HG03457 (cell line): ENCODE results near the gene TCAIM.
"Not testable (repeated sequence)": the region's sequence is repeated elsewhere in the genome, so short reads cannot be mapped to it uniquely, and the experiment has no call there.

Experiments
- ATAC-seq: cut with Tn5 transposase; IDR thresholded peaks from one replicate; pipeline ENCODE4 v1.9.1; 2021; ENCODE audit warnings: moderate number of reproducible peaks; ENCODE audit not compliant: unreplicated experiment

Gene TCAIM

DNA sequence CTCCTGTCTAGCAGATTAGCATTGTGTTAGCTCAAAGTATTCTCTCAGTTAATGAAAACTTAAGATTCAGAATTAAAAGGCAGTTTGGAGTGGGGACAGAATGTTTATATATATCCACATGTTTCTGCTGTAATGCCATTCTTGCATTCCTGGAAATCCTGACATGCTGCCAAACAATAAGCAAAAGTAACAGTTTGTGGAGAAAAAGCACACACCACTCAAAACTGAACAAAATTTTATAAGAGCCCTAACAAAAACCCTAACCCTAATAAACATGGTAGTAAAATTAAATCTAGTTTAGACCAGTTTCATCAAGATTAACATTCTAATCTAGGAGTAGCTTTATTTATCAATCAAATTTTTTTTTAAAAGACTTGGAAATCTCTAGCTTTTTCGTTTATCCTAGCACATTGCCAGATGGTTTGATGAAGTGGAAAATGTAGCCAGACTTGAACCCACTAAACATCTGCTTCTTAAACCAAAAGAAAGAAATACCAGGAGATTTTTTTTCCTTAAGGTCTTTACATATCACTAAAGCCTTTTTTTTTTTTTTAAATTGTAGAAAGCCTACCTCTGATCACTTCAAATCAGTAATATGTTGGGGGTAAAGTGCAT is 3.7 kb downstream of the TCAIM start:
- ATAC-seq, result no peak

DNA sequence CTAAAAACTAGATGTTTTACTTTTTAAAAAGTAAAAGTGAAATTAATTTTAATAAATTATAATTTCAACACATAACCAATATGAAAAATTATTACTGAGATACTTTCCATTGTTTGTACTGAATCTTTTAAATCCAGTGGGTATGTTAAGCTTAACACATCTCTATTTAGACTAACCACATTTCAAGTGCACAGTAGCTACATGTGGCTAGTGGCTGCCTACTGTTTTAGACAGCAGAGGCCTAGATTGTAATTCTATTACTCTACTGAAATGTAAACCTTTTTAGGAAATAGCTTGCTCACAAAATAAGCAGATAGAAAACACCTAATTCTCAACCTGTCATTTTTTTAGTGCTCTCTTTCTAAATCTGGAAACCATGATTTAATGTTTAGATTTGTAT is 4.9 kb downstream of the TCAIM start:
- no peak for ATAC-seq

DNA sequence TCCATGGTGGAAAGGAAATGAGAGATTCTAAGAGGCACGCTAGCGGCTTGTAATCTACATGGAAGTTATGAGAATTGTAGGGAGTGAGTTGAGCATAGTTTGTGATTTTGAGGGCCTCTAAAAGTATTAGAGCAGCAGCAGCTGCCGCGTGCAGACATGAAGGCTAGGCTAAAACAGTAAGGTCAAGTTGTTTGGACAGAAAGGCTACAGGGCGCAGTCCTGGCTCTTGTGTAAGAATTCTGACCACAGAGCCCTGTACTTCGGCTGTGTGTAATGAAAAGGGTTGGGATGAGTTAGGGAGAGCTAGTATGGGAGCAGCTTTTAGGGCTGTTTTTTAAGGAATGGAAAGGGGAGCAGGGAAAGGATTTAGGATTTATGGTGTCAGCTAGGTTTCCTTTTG is 8.0 kb downstream of the TCAIM start:
- not testable (repeated sequence) for ATAC-seq

DNA sequence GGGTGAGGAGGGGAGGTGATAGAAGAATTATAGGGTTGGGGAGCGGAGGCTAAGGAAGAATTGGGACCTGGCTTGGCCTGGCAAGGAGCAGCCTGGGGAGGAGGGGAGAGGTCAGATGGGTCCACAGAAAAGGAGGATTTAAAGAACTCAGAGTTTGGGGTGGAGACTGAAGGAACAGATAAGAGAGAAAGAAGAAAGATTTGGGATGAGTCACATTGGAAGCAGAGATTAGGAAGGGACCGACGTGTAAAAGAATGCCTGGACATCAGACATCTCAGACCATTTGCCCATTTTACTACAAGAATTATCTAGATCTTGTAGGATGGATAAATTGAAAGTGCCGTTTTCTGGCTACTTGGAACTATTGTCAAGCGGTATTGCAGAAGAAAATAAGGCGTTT is 10.4 kb downstream of the TCAIM start:
- no peak for ATAC-seq

DNA sequence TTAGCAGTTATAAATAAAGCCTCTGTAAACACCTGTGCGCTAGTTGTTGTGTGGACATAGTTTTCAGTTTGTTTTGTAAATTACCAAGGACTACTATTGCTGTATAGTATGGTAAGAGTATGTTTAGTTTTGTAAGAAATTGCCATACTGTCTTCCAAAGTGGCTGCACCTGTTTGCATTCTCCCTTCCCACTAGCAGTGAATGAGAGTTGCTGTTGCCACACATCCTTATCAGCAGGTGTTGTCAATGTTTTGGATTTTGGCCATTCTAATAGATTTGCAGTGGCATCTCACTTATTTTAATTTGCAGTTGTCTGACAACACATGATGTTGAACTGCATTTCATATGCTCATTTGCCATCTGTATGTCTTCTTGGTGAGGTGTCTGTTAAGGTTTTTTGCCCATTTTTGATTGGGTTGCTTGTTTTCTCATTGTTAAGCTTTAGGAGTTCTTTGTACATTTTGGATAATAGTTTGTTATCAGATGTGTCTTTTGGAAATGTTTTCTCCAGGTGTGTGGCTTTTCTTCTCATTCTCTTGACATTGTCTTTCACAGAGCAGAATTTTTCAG is 14.9 kb downstream of the TCAIM start:
- no peak for ATAC-seq

DNA sequence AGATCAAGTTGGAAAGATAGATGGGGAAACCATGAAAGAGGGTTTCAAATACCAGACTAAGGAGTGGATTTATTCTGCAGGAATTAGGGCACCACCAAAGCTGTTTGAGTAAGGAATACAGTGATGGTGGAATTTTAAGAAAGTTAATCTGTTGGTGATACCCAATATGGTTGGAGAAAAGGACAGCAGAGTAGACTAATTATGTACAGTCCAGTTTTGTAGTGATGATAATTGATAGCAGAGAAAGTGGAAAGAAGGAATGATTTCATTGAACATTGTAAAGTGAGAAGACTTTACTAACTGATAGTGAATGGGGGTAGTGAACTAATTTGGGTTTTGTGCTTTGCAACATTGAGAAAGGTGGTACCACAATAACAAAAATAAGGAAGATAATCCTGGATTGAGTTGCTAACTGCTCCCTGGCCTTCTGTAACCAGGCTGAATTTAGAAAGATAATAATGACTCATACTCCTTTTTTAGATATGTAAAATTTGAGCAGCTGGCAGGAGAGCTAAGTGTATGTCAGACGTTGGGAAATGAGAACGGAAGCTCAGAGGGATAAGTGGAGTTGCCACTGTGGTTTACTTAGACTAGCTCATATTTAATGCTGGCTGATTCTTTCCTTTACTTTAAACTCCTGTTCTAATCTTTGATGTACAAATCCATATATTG is 16.9 kb downstream of the TCAIM start:
- ATAC-seq, result no peak

DNA sequence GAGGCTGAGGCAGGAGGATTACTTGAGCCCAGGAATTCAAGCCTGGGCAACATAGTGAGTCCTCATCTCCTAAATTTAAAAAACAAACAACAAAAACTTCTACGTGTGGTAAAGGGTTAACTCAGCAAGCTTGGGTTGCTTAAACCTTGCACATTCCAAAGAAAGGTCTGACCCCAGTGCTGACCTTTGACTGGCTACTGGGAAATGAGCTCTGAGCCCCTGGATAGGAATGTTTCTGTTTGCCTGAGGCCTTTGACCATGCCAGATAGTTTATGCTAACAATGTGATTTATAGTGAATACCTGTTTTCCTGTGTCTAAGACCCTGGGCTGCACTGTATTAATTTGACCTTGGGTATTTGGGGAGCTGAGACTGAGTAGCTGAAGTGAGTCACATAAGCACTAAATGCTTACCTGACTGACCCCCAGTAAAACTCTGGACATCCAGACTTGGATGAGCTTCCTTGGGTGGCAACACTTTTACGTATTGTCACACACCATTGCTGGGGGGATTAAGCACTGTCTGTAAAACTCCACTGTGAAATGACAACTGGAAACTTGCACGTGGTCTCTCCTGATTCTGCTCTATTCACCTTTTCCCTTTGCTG is 20.7 kb downstream of the TCAIM start:
- ATAC-seq, result no peak

DNA sequence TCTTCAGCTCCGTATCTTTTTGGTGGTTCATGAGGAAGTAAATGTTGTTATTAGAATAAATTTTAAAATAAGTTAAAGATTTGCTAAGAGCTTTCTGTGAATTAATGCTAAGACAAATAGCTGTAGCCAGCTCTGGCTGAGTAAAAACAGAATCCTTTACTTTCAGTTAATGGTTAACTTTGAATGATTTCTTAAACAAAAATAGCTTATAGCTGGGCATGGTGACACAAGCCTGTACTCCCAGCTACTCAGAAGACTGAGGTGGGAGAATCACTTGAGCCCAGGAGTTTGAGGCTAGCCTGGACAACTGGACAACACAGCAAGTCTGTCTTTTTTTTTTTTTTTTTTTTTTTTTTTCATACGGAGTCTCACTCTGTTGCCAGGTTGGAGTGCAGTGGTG is 25.0 kb downstream of the TCAIM start:
- ATAC-seq, result no peak

DNA sequence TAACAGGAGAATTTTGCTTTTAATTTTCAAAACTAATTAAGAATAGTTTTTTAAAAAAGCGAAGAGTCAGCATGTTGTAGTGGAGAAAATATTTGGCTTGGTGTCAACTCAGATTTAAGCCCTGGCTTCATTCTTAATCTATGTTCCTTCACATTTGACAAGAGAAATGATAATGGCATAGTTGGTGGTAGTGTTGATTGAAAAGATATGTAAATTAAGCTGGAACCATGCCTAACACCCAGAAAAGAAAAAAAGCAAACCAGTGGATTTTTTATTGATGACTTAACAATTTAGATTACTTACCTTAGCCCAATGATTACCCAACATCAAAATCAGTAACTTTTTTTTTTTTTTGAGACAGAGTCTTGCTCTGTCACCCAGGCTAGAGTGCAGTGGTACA is 27.4 kb downstream of the TCAIM start:
- ATAC-seq, result no peak

DNA sequence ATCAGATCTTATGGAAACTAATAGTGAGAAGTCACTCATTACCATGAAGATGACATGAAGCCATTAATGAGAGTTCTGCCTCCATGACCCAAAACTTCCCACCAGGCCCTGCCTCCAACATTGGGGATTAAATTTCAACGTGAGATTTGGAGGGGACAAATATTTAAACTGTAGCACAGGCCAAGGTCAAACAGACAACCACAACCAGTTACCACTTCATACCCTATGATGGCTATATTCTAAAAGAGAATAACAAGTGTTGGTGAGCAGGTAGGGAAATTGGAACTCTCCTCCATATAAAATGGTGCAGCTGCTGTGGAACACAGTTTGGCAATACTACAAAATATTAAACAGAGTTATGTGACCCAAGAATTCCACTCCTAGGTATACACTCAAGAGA is 36.9 kb downstream of the TCAIM start:
- no peak for ATAC-seq

DNA sequence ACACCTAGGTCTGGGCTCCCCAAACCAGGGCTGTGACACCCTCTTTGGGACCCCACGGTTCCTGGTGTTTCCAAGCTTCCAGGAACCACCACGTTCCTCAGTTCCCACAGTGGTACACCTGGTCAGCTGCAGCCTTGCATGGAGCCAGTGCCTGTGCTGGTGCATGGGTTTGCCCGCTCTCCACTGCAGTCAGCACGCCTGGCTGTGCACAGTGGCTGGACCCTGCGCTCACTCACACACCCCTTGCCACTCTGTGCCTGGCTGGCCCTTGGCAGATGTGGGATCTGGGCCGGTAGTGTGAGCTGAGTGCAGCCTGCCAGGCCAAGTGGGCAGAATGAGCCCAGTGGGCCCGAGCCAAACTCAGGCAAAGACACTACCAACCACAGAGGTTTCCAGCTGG is 48.8 kb downstream of the TCAIM start:
- no peak for ATAC-seq

DNA sequence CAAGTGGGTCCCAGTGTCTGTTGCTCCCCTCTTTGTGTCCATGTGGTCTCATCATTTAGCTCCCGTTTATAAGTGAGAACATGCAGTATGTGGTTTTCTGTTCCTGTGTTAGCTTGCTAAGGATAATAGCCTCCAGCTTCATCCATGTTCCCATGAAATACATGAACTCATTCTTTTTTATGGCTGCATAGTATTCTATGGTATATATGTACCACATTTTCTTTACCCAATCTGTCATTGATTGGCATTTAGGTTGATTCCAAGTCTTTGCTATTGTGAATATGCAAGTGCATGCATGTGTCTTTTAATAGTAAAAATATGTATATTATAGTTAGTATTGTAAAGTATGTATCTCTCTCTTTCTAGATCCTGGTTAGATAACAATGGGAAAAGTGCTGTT is 53.9 kb downstream of the TCAIM start:
- no peak for ATAC-seq

DNA sequence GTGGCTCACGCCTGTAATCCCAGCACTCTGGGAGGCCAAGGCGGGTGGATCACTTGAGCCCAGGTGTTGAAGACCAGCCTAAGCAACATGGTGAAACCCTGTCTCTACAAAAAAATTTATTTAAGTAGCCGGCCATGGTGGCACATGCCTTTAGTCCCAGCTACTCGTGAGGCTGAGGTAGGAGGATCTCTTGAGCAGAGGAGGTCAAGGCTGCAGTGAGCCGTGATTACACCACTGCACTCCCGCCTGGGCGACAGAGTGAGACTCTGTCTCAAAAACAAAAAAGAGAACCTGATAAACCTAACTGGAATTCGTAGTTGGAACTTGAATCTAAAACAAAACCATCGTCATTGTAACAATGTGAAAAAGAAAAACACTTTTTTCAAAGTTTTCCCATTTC is 57.1 kb downstream of the TCAIM start:
- ATAC-seq, result no peak

DNA sequence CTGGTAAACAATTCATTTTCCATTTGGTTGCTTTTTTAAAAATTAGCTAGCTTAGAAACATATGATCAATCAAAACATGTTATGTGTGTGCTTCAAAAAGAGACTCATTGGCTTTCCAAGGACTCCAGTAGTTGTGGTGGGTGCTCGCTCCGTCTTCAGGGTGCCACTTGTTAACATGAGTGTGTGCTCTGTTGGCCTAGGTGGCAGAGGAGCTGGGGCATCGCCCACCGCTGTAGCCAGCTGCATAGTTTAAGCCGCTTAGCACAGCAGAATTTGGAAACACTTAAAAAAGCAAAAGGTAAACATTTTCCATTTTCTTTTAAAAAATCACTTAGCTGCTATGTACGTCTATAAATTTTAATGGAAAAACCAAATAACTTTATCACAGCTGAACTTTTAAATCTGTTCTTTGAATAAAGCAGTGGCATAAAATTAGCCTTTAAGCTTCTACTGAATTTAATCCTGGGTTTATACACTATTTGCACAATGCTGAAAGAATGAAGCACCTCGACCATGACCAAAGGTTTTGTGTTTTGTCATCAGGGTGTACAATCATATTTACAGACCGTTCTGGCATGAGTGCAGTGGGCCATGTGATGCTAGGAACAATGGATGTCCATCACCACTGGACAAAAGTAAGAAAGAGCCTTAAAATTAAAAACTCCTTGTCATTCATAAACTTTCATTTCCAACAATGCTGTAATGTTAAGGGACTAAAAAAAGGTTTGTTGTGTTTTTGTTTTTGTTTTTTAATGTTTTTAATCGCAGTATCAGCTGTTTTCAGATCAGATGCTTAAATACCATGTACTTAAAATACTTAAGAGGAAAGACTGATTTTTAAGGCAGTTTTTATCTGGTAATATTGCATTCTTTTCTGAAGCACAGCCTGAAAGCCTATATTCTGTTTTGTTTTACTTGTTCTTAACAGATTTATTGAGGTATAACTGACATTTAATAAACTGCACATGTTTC is 57.9 kb downstream of the TCAIM start:
- ATAC-seq, result no peak

DNA sequence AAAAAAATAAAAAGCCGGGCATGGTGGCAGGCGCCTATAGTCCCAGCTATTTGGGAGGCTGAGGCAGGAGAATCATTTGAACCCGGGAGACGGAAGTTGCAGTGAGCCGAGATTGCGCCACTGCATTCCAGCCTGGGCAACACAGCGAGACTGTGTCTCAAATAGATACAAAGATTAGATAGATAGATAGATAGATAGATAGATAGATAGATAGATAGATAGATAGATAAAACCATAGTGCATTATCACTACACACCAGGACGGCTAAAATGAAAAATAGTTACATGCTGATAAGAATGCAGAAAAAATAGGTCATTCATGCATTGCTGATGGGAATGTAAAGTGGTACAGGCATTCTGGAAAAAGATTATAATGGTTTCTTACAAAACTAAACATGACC is 59.7 kb downstream of the TCAIM start:
- ATAC-seq, result not testable (repeated sequence)

DNA sequence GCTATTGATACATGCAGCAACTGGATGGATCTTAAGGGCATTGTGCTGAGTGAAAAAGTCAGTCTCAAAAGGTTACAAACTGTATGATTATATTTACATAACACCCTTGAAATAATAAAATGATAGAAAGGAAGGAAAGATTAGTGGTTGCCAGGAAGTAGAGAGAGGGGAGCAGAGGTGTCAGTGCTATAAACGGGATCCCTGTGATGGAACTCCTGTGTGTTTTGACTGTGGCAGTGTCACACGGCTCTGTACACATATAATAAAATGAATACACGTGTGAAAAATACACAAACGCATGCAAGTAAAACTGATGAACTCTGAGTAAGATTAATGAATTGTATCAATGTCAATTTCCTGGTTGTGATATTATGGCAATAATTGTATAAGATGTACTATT is 60.3 kb downstream of the TCAIM start:
- ATAC-seq, result no peak

DNA sequence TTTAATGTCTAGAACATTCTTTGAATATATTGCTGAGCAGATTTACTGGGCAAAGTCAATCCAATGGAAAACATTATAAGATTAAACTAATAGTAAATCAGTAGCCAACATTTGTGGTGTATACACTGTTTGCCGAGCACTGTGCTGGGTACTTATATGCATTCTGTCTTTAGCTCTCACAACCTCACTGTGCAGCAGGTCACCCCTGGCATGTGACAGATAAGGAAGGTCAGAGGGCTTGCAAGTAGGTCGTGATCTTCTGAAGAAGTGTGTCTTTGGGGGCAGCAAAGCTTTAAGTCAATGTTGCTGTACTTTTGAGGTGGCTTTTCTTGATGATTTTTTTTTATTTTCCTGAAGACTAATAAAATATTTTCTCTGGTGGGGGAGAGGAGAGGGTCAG is 62.2 kb downstream of the TCAIM start:
- no peak for ATAC-seq

DNA sequence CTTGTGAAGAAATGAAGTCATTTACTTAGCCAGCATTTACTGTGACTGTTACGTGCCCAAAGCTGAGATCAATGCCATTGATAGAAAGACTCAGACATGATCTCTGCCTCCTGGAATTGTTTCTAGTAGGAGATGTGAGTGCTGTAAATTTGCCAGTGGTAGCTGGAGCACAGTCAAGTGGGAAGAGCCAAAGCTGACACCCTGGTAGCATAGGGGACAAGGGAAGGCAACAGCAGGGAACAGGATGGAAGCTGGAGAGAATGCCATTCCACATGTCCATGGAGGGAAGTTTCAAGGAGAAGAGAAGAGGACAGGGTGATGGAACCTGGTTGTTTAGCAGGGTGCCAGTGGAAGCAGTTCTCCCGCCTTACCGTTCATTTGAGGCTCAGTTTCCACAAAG is 64.0 kb downstream of the TCAIM start:
- ATAC-seq, result no peak

DNA sequence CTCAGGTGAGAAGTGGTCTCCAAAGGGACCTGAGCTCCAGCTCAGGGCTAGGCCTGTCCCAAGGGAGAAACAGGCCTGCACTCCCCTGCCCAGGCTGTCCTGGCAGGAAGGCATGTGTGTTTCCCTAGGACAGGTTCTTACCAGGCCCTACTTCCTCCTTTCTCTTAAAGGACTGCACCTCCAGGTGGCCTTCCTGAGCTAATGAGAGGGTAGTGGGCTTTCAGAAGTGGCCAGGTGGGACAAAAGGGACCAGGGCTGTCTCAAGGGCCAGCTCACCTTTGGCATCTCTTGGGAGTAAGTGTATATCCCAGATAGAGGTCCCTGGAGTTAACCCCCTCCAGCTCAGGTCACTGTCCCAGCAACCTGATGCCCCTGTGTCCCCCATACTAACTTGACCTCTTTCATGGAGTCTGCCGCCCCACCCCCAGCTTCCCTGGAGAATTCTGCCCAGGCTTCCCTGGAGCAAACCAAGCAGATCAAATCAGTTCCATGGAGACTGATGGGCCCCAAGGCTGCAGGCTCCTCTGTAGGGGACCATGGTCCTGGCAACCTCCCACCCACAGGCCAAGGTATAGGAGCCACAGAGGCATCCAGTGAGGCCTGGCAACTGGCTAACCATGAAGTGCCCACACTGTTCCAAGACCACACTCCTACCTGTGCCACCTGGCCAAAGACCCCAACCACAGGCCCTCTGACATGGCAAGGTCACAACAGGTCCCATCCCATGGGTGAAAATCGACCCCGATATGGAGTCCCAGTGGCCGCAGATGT is 71.3 kb downstream of the TCAIM start:
- no peak for ATAC-seq

DNA sequence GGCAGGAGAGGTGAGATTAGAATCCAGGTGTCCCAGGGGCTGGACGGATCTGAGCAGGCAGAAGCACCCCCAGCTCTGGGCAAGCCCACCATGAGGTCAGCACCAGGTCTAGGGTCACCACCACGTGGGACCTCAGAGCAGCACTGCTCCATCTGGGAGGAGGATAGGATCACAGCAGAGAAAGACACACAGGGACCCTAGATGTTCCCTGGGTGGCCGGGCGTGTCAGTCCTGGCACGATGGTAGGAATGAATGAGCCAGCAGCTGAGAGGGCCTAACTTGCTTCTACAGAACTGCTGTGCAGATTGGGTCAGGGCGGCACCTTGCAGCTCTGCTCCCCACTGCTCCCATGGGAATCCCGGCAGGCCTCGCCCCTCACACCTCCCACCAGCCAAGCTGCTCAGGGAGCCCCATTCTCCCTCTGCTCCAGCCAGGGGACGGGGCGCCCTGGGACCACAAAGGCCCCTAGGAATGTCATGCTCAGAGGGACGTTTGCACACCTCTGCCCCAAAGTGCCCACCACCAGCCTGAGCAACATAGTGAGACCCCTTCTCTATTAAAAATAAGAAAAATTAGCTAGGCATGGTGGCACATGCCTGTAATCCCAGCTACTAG is 72.6 kb downstream of the TCAIM start:
- no peak for ATAC-seq
